Prostate gland (tissue), 2 donors: ENCODE results near the gene KRT17. TPM values are rescaled to one million over a fixed set of nuclear protein-coding genes. Genes with fewer than 3 reads are reported as not detected.

Experiments used
- DNase-seq: peaks from one replicate; pipeline ENCODE4 v3.0.0-alpha.2; 2019; ENCODE audit warnings: low spot score
- H3K27ac ChIP-seq, 2 donors: fragments of 200-600 bp; sonication (generic); 2 replicates each; pipeline ENCODE4 v1.5.1; 2017 to 2019
- H3K27me3 ChIP-seq: fragments of 200-600 bp; sonication (generic); replicated peaks from 2 replicates; pipeline ENCODE4 v1.5.1; 2019; ENCODE audit not compliant: insufficient read depth
- H3K36me3 ChIP-seq, 2 donors: fragments of 200-600 bp; sonication (generic); 1 replicate in 1 of 2; 2 replicates in 1 of 2; pipeline versions ENCODE4 v1.5.1 to v1.8.1; 2017 to 2019
- H3K4me1 ChIP-seq: fragments of 200-600 bp; sonication (generic); replicated peaks from 2 replicates; pipeline ENCODE4 v1.5.1; 2019
- H3K4me3 ChIP-seq, 2 donors: fragments of 200-600 bp; sonication (generic); 2 replicates each; pipeline ENCODE4 v1.5.1; 2017 to 2019
- H3K9me3 ChIP-seq: fragments of 200-600 bp; sonication (generic); 2 replicates; pipeline ENCODE4 v1.5.1; 2017
- POLR2A ChIP-seq: fragments of 450-650 bp; IDR thresholded peaks from one replicate; pipeline ENCODE4 v1.6.1; 2016; ENCODE audit warnings: antibody characterized with exemption, mild to moderate bottlenecking
- POLR2AphosphoS5 ChIP-seq: sonication (generic); formaldehyde crosslinking; IDR thresholded peaks from one replicate; pipeline ENCODE4 v1.6.1; 2017; ENCODE audit warnings: antibody characterized with exemption
- WGBS: methylation state at CpG from one replicate; pipeline ENCODE4 v1.1.5; 2018; 5-methylcytosine and 5-hydroxymethylcytosine counted together
- intact Hi-C: fragments of 100-400 bp; cut with DNase I; formaldehyde crosslinking; loops from one replicate; pipeline ENCODE4 v1.14.2; 2022
- total RNA-seq, 2 donors: library from RNA; depleted of rRNA; stranded (reverse); fragments of >200 nt; gene quantifications; one replicate each; pipeline ENCODE4 v1.1.0, GENCODE V29; 2016
- TF ChIP-seq, protein P1 (sequence below), 4 experiments: fragments of 200-600 bp in 2 of 4; fragments of 450-650 bp in 2 of 4; sonication (generic) in 2 of 4; IDR thresholded peaks; 1 replicate in 3 of 4; 2 replicates in 1 of 4; pipeline ENCODE4 v1.5.1; 2016 to 2019; ENCODE audit warnings: antibody characterized with exemption in 4 of 4, mild to moderate bottlenecking in 2 of 4, moderate library complexity in 2 of 4

KRT17 gene
- total RNA-seq, 2 donors from 2014 or later, result 201 to 360 TPM

DNA sequence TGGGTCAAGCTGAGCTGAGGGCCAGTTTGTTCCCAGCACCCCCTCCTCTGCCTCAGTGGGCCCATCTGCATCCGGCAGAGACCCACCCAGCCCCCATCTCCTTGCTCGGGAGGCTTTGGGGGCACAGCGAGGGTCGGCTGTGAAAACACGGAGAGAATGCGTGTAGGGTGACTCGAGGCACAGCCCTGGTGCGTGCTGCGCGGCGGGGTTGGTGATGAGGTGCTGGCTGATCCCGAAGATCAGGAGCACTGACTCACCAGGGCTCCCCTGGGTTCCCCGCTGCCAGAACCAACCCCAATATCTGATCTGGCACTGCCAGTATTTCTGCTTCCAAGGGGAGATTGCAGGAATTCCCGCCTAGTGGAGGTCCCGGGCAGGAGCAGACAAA lies 7.5 kb upstream of the KRT17 start:
- Histone ChIP-seq H3K9me3 (no peaks in the 10 kb centered on the region), H3K36me3 (no peaks in the 10 kb centered on the region), H3K27me3 (no peaks in the 10 kb centered on the region), H3K27ac (no peak overlapping the region), H3K4me3 (no peak overlapping the region), H3K4me1 (no peaks in the 10 kb centered on the region)
- 56% methylated on average over 13 of the region's 15 CpGs for WGBS
- DNase-seq, result no peak
- TF ChIP-seq POLR2AphosphoS5, result no peak
- no peak for TF ChIP-seq POLR2A
- TF ChIP-seq, protein P1, sequence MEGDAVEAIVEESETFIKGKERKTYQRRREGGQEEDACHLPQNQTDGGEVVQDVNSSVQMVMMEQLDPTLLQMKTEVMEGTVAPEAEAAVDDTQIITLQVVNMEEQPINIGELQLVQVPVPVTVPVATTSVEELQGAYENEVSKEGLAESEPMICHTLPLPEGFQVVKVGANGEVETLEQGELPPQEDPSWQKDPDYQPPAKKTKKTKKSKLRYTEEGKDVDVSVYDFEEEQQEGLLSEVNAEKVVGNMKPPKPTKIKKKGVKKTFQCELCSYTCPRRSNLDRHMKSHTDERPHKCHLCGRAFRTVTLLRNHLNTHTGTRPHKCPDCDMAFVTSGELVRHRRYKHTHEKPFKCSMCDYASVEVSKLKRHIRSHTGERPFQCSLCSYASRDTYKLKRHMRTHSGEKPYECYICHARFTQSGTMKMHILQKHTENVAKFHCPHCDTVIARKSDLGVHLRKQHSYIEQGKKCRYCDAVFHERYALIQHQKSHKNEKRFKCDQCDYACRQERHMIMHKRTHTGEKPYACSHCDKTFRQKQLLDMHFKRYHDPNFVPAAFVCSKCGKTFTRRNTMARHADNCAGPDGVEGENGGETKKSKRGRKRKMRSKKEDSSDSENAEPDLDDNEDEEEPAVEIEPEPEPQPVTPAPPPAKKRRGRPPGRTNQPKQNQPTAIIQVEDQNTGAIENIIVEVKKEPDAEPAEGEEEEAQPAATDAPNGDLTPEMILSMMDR (IDR thresholded peaks at IDR 0.05), result peak in 1 of 4 experiments; percentile 13
- intact Hi-C loops, result no loop called here

DNA sequence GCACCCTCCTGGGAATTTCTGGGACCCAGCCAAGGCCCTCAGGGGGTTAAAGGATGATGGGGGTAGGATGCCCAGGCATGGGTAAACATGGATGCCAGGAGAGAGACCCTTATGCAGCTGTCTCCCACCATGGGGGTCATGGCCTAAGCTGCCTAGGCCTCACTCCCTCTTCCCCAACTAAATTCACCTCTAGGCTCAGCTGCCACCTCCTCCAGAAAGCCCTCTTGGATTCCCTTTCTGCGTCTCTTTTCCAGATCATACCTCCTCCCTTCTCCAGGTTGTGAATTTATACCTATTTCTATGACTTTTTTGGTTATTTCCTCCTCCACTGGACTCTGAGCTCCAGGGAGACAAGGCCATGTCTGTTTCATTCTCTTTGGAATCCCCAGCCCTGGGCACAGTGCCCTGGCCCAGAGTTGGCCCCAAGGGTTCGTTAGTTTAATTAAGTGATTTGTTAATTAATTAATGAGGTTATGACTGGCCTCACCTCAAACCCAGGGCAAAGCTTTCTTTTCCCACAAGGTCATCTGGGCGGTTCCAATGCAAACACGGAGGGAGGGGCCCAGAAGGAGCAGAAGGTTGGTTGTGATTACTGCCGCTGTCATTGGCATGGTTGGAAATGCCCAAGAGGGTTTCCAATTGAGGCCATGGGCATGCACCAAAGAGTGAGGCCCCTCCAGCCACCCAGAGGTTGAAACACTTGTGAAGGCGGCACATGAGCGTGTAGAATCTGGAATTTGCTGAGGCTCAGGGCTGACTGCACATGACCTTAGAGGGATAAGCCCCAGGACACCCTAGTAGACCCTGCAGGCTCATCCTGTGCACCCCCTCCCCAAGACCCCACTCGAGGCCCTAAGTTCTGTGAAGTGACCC lies 6.9 kb upstream of the KRT17 start:
- 89% methylated on average over 8 of the region's 8 CpGs for WGBS
- Histone ChIP-seq H3K36me3 (no peaks in the 10 kb centered on the region), H3K4me3 (no peak overlapping the region), H3K9me3 (no peaks in the 10 kb centered on the region), H3K4me1 (no peaks in the 10 kb centered on the region), H3K27ac (no peak overlapping the region), H3K27me3 (no peaks in the 10 kb centered on the region)
- intact Hi-C loops, result no loop called here
- TF ChIP-seq POLR2AphosphoS5, result no peak
- no peak for TF ChIP-seq POLR2A
- TF ChIP-seq, protein P1 (IDR thresholded peaks at IDR 0.05), result no peak
- DNase-seq, result no peak

DNA sequence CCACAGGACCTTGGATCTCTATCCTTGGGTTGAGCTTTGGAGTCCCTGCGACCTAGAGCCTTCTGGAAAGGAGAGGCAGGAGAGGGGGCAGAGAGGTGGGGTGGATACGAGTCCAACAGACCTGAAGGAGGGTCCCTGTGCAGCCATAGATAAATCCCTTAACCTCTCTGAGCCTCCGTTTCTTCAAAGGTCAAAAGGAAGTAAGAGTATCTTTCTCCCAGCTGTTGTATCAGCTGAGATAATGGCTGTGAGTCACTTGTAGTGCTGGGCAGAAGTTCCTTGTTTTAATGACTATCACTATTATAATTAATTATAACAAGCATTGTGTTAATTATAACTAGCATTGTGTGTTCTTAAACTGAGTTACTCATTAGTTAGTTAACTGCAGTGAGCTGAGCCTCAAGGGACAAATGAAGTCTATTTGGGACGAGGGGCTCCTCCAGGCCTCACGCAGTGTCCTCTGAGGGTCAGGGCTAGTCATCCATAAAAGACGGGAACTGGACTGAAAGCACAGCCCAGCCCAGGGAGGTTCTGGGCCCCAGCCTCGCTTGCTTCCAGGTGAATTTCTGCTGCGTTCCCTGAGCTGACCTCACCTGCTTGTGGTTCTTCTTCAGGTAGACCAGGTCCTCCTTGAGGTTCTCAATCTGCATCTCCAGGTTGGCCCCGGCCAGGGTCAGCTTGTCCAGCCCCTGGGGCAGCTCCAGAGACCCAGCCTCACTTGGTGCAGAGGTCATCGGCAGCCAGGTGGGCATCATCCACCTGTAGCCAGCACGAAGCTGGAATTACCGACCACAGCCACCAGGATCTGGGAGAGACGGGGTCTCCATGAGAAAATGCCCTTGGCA lies 5.7 kb upstream of the KRT17 start:
- H3K4me1 ChIP-seq, result no peaks in the 10 kb centered on the region
- H3K4me3 ChIP-seq, result no peak overlapping the region
- no peaks in the 10 kb centered on the region for H3K36me3 ChIP-seq
- no peaks in the 10 kb centered on the region for H3K27me3 ChIP-seq
- intact Hi-C loops, result no loop called here
- peak overlapping the region in 1 of 2 donors; percentile 8 for H3K27ac ChIP-seq
- TF ChIP-seq POLR2AphosphoS5, result no peak
- no peak for TF ChIP-seq POLR2A
- TF ChIP-seq, protein P1 (IDR thresholded peaks at IDR 0.05), result no peak
- WGBS, result 82% methylated on average over 13 of the region's 13 CpGs
- no peak for DNase-seq
- H3K9me3 ChIP-seq, result no peaks in the 10 kb centered on the region

DNA sequence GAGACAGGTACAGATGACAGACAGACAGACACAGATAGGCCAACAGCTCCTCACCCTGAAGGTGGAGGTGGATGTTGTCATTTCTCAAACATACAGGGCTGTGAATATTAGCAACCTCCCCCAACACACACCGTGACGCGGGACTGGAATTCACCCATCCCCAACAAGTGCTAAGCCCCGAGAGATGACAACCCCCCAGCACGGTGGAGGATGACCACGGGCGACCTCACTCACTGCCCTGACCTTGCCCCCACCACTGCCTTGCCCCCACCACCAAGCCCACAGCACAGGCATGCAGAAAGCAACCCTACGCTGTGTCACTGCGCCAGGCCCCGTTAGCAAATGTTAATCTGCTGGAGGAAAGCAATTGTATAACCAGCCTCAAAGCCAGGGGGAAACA lies 4.9 kb upstream of the KRT17 start:
- intact Hi-C loops, result no loop called here
- Histone ChIP-seq H3K4me3 (no peak overlapping the region), H3K36me3 (no peaks in the 10 kb centered on the region), H3K27ac (peak overlapping the region in 1 of 2 donors; percentile 8), H3K27me3 (no peaks in the 10 kb centered on the region), H3K4me1 (no peaks in the 10 kb centered on the region), H3K9me3 (no peaks in the 10 kb centered on the region)
- 81% methylated on average over 10 of the region's 10 CpGs for WGBS
- no peak for TF ChIP-seq POLR2A
- no peak for TF ChIP-seq POLR2AphosphoS5
- TF ChIP-seq, protein P1 (IDR thresholded peaks at IDR 0.05), result no peak
- no peak for DNase-seq
